IPS-15b (cell line): ENCODE data around the gene HMCN1.

ENCODE experiments used
- H3K27me3 ChIP-seq: one replicate; pipeline ENCODE4 v1.6.1; 2013; ENCODE audit warnings: low read length; ENCODE audit not compliant: control insufficient read depth, insufficient read depth
- H3K36me3 ChIP-seq: one replicate; pipeline ENCODE4 v1.6.1; 2013; ENCODE audit warnings: low read length; ENCODE audit not compliant: control insufficient read depth, insufficient read depth
- H3K4me1 ChIP-seq: one replicate; pipeline ENCODE4 v1.6.1; 2013; ENCODE audit warnings: mild to moderate bottlenecking, low read length; ENCODE audit not compliant: control insufficient read depth, insufficient read depth
- H3K4me3 ChIP-seq: one replicate; pipeline ENCODE4 v1.5.1; 2013; ENCODE audit warnings: low read depth, low read length
- H3K9ac ChIP-seq: one replicate; pipeline ENCODE4 v1.6.1; 2013; ENCODE audit warnings: low read depth, mild to moderate bottlenecking, low read length
- H3K9me3 ChIP-seq: one replicate; pipeline ENCODE4 v1.6.1; 2013; ENCODE audit warnings: mild to moderate bottlenecking, low read length; ENCODE audit not compliant: control insufficient read depth, insufficient read depth

The HMCN1 gene

GRCh38 chr1:186079084-186079684 is 345.0 kb downstream of the HMCN1 start:
- no peak overlapping the region for H3K4me3 ChIP-seq
- no peaks in the 10 kb centered on the region for H3K9me3 ChIP-seq
- no peak overlapping the region for H3K9ac ChIP-seq
- H3K4me1 ChIP-seq, result no peaks in the 10 kb centered on the region
- no peaks in the 10 kb centered on the region for H3K36me3 ChIP-seq
- H3K27me3 ChIP-seq, result no peaks in the 10 kb centered on the region

DNA sequence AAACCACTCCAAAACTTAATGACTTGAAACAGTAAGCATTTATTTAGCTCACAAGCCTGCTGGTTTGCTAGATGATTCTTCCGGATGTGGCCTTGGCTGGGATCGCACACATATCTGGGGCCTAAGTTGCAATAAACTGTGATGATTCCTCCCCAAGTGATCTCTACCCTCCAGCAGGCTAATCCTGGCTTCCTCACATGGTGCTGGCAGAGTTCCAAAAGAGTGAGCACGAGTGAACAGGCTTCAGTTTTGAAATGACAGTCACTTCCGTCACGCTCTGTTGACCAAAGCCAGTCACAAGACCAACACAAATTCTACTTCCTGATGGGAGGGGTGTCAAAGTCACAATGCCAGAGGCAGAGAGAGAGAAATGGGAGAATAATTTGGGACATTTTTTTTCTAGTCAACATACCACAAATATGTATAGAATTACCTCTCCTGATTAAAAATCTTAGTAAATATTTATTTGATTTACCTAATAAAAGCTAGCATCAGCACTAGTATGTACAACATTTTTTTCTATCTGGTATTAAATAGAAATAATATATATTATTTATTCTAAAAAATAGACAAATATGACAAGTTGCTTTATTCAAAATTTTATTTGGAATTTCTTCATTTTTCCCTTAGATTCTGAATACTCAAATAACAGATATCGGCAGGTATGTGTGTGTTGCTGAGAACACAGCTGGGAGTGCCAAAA is 348.2 kb downstream of the HMCN1 start:
- Histone ChIP-seq H3K36me3 (no peaks in the 10 kb centered on the region), H3K4me1 (no peaks in the 10 kb centered on the region), H3K27me3 (no peaks in the 10 kb centered on the region), H3K4me3 (no peak overlapping the region), H3K9me3 (no peaks in the 10 kb centered on the region), H3K9ac (no peak overlapping the region)

GRCh38 chr1:186086583-186086982 is 352.4 kb downstream of the HMCN1 start:
- Histone ChIP-seq H3K9me3 (no peaks in the 10 kb centered on the region), H3K4me3 (no peak overlapping the region), H3K36me3 (no peaks in the 10 kb centered on the region), H3K4me1 (no peaks in the 10 kb centered on the region), H3K9ac (no peak overlapping the region), H3K27me3 (no peaks in the 10 kb centered on the region)

- H3K27me3 ChIP-seq, result no peaks in the 10 kb centered on the region
- H3K9me3 ChIP-seq, result no peaks in the 10 kb centered on the region
- H3K9ac ChIP-seq, result no peak overlapping the region
- H3K36me3 ChIP-seq, result no peaks in the 10 kb centered on the region
- no peak overlapping the region for H3K4me3 ChIP-seq
- no peaks in the 10 kb centered on the region for H3K4me1 ChIP-seq
These were observed 355.7 kb downstream of the HMCN1 start for GRCh38 chr1:186089940-186090339.

GRCh38 chr1:186091222-186091720 is 357.1 kb downstream of the HMCN1 start:
- H3K4me3 ChIP-seq, result no peak overlapping the region
- no peaks in the 10 kb centered on the region for H3K9me3 ChIP-seq
- H3K9ac ChIP-seq, result no peak overlapping the region
- H3K36me3 ChIP-seq, result no peaks in the 10 kb centered on the region
- no peaks in the 10 kb centered on the region for H3K4me1 ChIP-seq
- H3K27me3 ChIP-seq, result no peaks in the 10 kb centered on the region

DNA sequence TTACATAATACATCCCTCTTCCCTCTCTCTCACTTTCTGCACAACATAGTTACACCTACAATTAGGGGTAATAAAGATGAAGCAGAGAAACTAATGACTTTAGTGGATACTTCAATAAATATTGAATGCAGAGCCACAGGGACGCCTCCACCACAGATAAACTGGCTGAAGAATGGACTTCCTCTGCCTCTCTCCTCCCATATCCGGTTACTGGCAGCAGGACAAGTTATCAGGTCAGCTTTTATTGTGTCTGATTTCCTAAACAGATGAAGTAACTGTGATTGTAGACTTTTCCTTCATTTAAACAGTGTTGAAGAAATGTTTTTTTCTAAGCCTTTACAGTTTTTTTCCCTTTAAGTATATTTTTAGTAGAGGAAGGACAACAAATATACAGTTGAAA is 359.2 kb downstream of the HMCN1 start:
- Histone ChIP-seq H3K27me3 (no peaks in the 10 kb centered on the region), H3K4me3 (no peak overlapping the region), H3K4me1 (no peaks in the 10 kb centered on the region), H3K36me3 (no peaks in the 10 kb centered on the region), H3K9me3 (no peaks in the 10 kb centered on the region), H3K9ac (no peak overlapping the region)

DNA sequence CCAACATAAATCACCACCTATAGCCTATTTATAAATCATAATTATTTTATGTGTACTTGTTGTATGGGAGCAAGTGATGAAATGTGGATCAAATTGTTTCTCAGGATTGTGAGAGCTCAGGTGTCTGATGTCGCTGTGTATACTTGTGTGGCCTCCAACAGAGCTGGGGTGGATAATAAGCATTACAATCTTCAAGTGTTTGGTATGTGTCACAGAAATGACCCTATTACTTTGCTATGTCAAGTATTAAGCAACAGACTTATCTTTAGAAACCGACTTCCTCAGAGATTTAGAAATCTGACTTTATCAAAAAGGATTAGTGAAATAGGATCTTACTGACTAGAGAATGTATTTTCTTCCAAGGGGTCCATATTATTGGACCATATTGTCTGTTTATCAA is 360.0 kb downstream of the HMCN1 start:
- no peaks in the 10 kb centered on the region for H3K4me1 ChIP-seq
- no peaks in the 10 kb centered on the region for H3K9me3 ChIP-seq
- no peak overlapping the region for H3K4me3 ChIP-seq
- no peaks in the 10 kb centered on the region for H3K36me3 ChIP-seq
- H3K27me3 ChIP-seq, result no peaks in the 10 kb centered on the region
- no peak overlapping the region for H3K9ac ChIP-seq

- Histone ChIP-seq H3K4me3 (no peak overlapping the region), H3K27me3 (no peaks in the 10 kb centered on the region), H3K9me3 (no peaks in the 10 kb centered on the region), H3K4me1 (no peaks in the 10 kb centered on the region), H3K9ac (no peak overlapping the region), H3K36me3 (no peaks in the 10 kb centered on the region)
These were observed 365.3 kb downstream of the HMCN1 start for GRCh38 chr1:186099336-186100104.

DNA sequence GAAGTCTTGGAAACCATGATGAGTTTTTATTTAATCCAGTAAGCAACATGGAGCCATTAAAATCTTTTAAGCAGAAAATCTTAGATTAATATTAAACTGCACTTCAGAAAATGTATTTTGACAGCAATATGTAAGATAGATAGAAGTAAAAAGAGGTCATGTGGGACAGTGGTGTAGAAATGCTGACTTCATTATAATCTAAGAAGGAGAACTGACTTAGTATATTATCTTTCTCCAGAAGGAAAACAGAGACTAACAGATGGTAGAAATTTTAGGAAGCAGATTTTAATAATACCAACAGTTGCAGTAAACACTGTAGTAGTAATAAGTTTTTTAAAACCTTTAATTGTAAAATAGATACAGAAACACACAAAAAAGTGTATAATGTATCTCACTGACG is 367.9 kb downstream of the HMCN1 start:
- no peak overlapping the region for H3K9ac ChIP-seq
- H3K4me3 ChIP-seq, result no peak overlapping the region
- H3K9me3 ChIP-seq, result no peaks in the 10 kb centered on the region
- H3K36me3 ChIP-seq, result no peaks in the 10 kb centered on the region
- no peaks in the 10 kb centered on the region for H3K27me3 ChIP-seq
- H3K4me1 ChIP-seq, result no peaks in the 10 kb centered on the region

GRCh38 chr1:186102547-186103148 is 368.5 kb downstream of the HMCN1 start:
- Histone ChIP-seq H3K4me1 (no peaks in the 10 kb centered on the region), H3K27me3 (no peaks in the 10 kb centered on the region), H3K4me3 (no peak overlapping the region), H3K36me3 (no peaks in the 10 kb centered on the region), H3K9ac (no peak overlapping the region), H3K9me3 (no peaks in the 10 kb centered on the region)

GRCh38 chr1:186104459-186104858 is 370.3 kb downstream of the HMCN1 start:
- no peak overlapping the region for H3K9ac ChIP-seq
- no peaks in the 10 kb centered on the region for H3K36me3 ChIP-seq
- H3K4me1 ChIP-seq, result no peaks in the 10 kb centered on the region
- H3K27me3 ChIP-seq, result no peaks in the 10 kb centered on the region
- no peak overlapping the region for H3K4me3 ChIP-seq
- no peaks in the 10 kb centered on the region for H3K9me3 ChIP-seq
